Stomach (tissue), 19 donors: ENCODE data around the gene PNLIP. TPM values are rescaled to one million over a fixed set of nuclear protein-coding genes. Genes with fewer than 3 reads are reported as not detected.

Source experiments
- DNase-seq, 2 donors: peaks; one replicate each; pipeline versions ENCODE4 v3.0.0 to v3.0.0-alpha.2; 2013 to 2019
- H3K27ac ChIP-seq, 5 donors: fragments of 200-600 bp in 4 of 5; sonication (generic) in 4 of 5; one replicate each; pipeline ENCODE4 v1.5.1; 2013 to 2019; ENCODE audit warnings: mild to moderate bottlenecking in 1 of 5, moderate library complexity in 1 of 5
- H3K27me3 ChIP-seq, 3 donors: fragments of 200-600 bp; sonication (generic); one replicate each; pipeline ENCODE4 v1.5.1; 2017 to 2019; ENCODE audit warnings: mixed run types in 1 of 3
- H3K36me3 ChIP-seq, 4 donors: fragments of 200-600 bp; sonication (generic); 1 replicate in 3 of 4; 2 replicates in 1 of 4; pipeline ENCODE4 v1.5.1; 2016 to 2019
- H3K4me1 ChIP-seq, 4 donors: fragments of 200-600 bp; sonication (generic); one replicate each; pipeline ENCODE4 v1.5.1; 2016 to 2019
- H3K4me3 ChIP-seq, 4 donors: fragments of 200-600 bp; sonication (generic) in 3 of 4; one replicate each; pipeline ENCODE4 v1.5.1; 2016 to 2019; ENCODE audit warnings: mild to moderate bottlenecking in 1 of 4
- H3K9me3 ChIP-seq, 4 donors: fragments of 200-600 bp; sonication (generic); one replicate each; pipeline ENCODE4 v1.5.1; 2016 to 2019
- EP300 ChIP-seq: sonication (generic); formaldehyde crosslinking; IDR thresholded peaks from one replicate; pipeline ENCODE4 v1.6.1; 2017; ENCODE audit warnings: antibody characterized with exemption
- POLR2A ChIP-seq, 4 donors: fragments of 450-650 bp; IDR thresholded peaks; one replicate each; pipeline ENCODE4 v1.6.1; 2016; ENCODE audit warnings: antibody characterized with exemption in 4 of 4, control low read depth in 2 of 4, mild to moderate bottlenecking in 1 of 4, moderate library complexity in 1 of 4
- POLR2AphosphoS5 ChIP-seq, 3 donors: sonication (generic); formaldehyde crosslinking; IDR thresholded peaks; one replicate each; pipeline ENCODE4 v1.6.1; 2016; ENCODE audit warnings: antibody characterized with exemption in 3 of 3
- WGBS, 5 donors: extraction: QIAGEN DNeasy Blood & Tissue Kit in 3 of 5; methylation state at CpG; one replicate each; pipeline versions ENCODE4 v1.1.5 to v1.1.7; 2013 to 2018; 5-methylcytosine and 5-hydroxymethylcytosine counted together
- intact Hi-C: fragments of 100-400 bp; cut with DNase I; formaldehyde crosslinking; loops from one replicate; pipeline ENCODE4 v1.15.1; 2023; ENCODE audit warnings: low total_unique reads
- long read RNA-seq, 10 donors: transcript quantifications; one replicate each; lab custom pipeline, GENCODE V29; 2026
- polyA plus RNA-seq, 3 donors: library from polyadenylated mRNA; stranded (reverse); fragments of 200-250 nt; gene quantifications; one replicate each; pipeline ENCODE4 v1.2.3, GENCODE V29; 2013
- total RNA-seq, 5 donors: library from RNA; depleted of rRNA; stranded (reverse); fragments of >200 nt; gene quantifications; one replicate each; pipeline versions ENCODE4 v1.1.0 to v1.2.3, GENCODE V29; 2014 to 2016
- TF ChIP-seq, protein P1 (sequence below), 7 experiments: fragments of 450-650 bp in 4 of 7; fragments of 200-600 bp in 3 of 7; sonication (generic) in 3 of 7; IDR thresholded peaks; one replicate each; pipeline ENCODE4 v1.5.1; 2016 to 2019; ENCODE audit warnings: antibody characterized with exemption in 7 of 7, control low read depth in 2 of 7, mild to moderate bottlenecking in 1 of 7
- donor health status: healthy with polysubstance abuse.
- donor health status: Bipolar disorder and iron deficiency.
- donor health status: healthy.

Gene PNLIP
- not detected for total RNA-seq
- 1 to 10 TPM; 1.0 to 6.7 (median 1.1) TPM for polyA plus RNA-seq
- long read RNA-seq, donor 1, result 0 reads
- long read RNA-seq, donor 2, result 0 reads
- long read RNA-seq, donor 3, result 0 reads
- long read RNA-seq, donor 4, result 0 reads
- long read RNA-seq, donor 5, result 0 reads
- long read RNA-seq, donor 6, result 0 reads
- long read RNA-seq, donor 7, result 0 reads
- long read RNA-seq, donor 8, result 0 reads
- long read RNA-seq, donor 9, result 0 reads
- long read RNA-seq, donor 10, result 0 reads

DNA sequence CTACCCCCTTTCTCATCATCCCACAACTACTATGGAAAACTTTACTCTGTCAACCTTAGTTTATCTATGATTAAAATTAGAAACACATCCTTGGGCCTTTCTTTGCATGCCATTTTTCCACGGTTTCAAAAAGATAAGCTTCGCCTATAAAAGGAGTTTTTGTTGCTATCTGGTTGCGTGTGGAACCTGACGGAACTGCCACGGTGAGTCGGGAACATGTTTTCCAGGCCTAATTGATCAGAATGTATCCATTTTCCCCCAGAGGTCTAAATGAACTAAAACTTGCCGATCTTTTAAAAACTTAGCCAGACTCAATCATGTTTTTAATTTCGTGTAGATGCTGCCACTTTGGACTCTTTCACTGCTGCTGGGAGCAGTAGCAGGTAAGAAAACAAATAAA, at the start of gene PNLIP:
PNLIP (plus strand) TSS at position 176 of the 400 bp plus-strand sequence; CDS start at position 338, 162 bp downstream.
- TF ChIP-seq POLR2AphosphoS5 (IDR thresholded peaks at IDR 0.05) (no peak), EP300 (no peak), POLR2A (IDR thresholded peaks at IDR 0.05) (no peak)
- TF ChIP-seq, protein P1, sequence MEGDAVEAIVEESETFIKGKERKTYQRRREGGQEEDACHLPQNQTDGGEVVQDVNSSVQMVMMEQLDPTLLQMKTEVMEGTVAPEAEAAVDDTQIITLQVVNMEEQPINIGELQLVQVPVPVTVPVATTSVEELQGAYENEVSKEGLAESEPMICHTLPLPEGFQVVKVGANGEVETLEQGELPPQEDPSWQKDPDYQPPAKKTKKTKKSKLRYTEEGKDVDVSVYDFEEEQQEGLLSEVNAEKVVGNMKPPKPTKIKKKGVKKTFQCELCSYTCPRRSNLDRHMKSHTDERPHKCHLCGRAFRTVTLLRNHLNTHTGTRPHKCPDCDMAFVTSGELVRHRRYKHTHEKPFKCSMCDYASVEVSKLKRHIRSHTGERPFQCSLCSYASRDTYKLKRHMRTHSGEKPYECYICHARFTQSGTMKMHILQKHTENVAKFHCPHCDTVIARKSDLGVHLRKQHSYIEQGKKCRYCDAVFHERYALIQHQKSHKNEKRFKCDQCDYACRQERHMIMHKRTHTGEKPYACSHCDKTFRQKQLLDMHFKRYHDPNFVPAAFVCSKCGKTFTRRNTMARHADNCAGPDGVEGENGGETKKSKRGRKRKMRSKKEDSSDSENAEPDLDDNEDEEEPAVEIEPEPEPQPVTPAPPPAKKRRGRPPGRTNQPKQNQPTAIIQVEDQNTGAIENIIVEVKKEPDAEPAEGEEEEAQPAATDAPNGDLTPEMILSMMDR (IDR thresholded peaks at IDR 0.05), result no peak
- no peaks in the 10 kb centered on the region for H3K27me3 ChIP-seq
- WGBS, 5 donors, result 46 to 72% (median 71%) methylated on average over 8 of the region's 8 CpGs
- H3K4me3 ChIP-seq, result no peak within 1 kb of the TSS
- intact Hi-C loops, result no loop called here
- no peak within 1 kb of the TSS for H3K27ac ChIP-seq
- no peaks in the 10 kb centered on the region for H3K9me3 ChIP-seq
- DNase-seq, result no peak
- H3K36me3 ChIP-seq, result no peaks in the 10 kb centered on the region
- no peaks in the 10 kb centered on the region for H3K4me1 ChIP-seq

DNA sequence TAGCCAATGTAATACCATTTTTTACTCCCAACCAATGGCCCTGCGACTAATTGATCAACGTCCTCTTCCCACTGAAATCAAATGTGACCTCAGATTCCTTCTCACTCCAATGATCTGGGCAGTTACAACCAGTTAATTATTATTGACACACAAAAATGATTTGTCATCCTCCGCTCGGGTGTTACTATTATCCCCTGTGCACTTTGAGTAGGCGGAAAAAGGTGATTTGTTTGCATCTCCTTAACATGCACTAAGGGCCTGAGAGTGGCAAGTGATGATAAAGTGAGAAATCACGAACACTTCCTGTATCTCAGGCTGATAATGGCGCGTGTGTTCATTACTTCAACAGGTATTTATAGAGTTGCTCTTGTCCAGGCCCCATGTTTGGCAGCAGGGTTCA, 40.9 kb upstream of the PNLIP start:
- Histone ChIP-seq H3K27ac (no peak overlapping the region), H3K27me3 (no peaks in the 10 kb centered on the region), H3K4me1 (no peaks in the 10 kb centered on the region), H3K36me3 (no peaks in the 10 kb centered on the region), H3K9me3 (no peaks in the 10 kb centered on the region), H3K4me3 (no peak overlapping the region)
- 50 to 65% (median 55%) methylated on average over 8 of the region's 8 CpGs for WGBS, 5 donors
- intact Hi-C loops, result no loop called here
- TF ChIP-seq EP300, result no peak
- TF ChIP-seq POLR2AphosphoS5 (IDR thresholded peaks at IDR 0.05), result no peak
- TF ChIP-seq, protein P1 (IDR thresholded peaks at IDR 0.05), result no peak
- TF ChIP-seq POLR2A (IDR thresholded peaks at IDR 0.05), result no peak
- DNase-seq, result no peak

DNA sequence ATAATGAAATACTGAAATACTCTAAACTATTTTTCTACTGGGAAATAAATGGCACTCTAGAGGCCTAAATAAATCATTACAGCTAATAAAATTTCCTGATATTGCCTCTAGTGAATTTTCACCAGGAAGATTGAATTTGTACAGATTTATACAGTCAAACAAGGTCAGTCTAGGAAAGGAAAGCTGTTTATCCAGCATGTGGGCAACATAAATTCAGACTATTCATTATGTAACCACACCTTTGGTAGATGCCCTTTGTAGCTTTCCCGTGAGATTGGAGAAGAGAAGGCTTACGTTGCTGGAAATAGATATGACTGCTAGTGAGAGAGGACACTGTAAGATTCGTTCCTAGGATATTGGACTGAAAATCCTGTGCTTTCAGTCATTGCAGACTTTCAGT, 35.2 kb upstream of the PNLIP start:
- Histone ChIP-seq H3K36me3 (no peaks in the 10 kb centered on the region), H3K27me3 (no peaks in the 10 kb centered on the region), H3K4me1 (no peaks in the 10 kb centered on the region), H3K4me3 (no peak overlapping the region), H3K27ac (no peak overlapping the region), H3K9me3 (no peaks in the 10 kb centered on the region)
- WGBS, 5 donors, result 65 to 71% (median 67%) methylated on average over 3 of the region's 3 CpGs
- TF ChIP-seq EP300 (no peak), POLR2AphosphoS5 (IDR thresholded peaks at IDR 0.05) (no peak), POLR2A (IDR thresholded peaks at IDR 0.05) (no peak)
- TF ChIP-seq, protein P1 (IDR thresholded peaks at IDR 0.05), result no peak
- intact Hi-C loops, result no loop called here
- no peak for DNase-seq

DNA sequence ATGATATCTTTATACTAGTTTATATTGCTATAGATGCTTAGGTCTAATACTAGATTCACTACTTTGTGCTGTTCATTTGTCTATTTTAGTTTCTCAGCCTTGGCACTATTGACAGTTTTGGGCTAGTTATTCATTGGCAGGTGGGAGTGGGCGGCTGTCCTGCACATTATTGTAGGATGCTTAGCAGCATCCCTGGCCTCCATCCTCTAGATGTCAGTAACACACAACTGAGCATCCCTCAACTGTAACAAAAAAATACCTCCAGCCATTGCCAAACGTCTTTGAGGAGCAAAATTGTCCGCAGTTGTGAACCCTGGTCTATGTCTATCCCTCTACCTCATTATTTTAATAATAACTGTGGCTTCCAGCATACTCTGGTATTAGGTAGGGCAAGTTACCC, 34.4 kb upstream of the PNLIP start:
- no peaks in the 10 kb centered on the region for H3K4me1 ChIP-seq
- intact Hi-C loops, result no loop called here
- no peak for DNase-seq

More for the DNA sequence above, 34.4 kb upstream of the PNLIP start:
- 50 to 64% (median 58%) methylated on average over 3 of the region's 3 CpGs for WGBS, 5 donors
- TF ChIP-seq EP300 (no peak), POLR2AphosphoS5 (IDR thresholded peaks at IDR 0.05) (no peak), POLR2A (IDR thresholded peaks at IDR 0.05) (no peak)
- TF ChIP-seq, protein P1 (IDR thresholded peaks at IDR 0.05), result no peak
- H3K36me3 ChIP-seq, result no peaks in the 10 kb centered on the region
- H3K4me3 ChIP-seq, result no peak overlapping the region
- no peaks in the 10 kb centered on the region for H3K27me3 ChIP-seq
- H3K9me3 ChIP-seq, result no peaks in the 10 kb centered on the region
- no peak overlapping the region for H3K27ac ChIP-seq
